Inflammatory macrophage (primary cell): ENCODE measurements around the gene NKX6-1.

Experiments used
- DNase-seq, 2 donors: peaks; one replicate each; pipeline ENCODE4 v3.0.0-alpha.2; 2020 to 2022
- total RNA-seq, 18 experiments: gene quantifications; one replicate each; lab custom pipeline; 2026; ENCODE audit warnings: mixed read lengths in 6 of 18, inconsistent platforms in 2 of 18; lab: John Stamatoyannopoulos, UW

NKX6-1 gene
- 0 to 0.13 (median 0) reads per million in 18 experiments for total RNA-seq

DNA sequence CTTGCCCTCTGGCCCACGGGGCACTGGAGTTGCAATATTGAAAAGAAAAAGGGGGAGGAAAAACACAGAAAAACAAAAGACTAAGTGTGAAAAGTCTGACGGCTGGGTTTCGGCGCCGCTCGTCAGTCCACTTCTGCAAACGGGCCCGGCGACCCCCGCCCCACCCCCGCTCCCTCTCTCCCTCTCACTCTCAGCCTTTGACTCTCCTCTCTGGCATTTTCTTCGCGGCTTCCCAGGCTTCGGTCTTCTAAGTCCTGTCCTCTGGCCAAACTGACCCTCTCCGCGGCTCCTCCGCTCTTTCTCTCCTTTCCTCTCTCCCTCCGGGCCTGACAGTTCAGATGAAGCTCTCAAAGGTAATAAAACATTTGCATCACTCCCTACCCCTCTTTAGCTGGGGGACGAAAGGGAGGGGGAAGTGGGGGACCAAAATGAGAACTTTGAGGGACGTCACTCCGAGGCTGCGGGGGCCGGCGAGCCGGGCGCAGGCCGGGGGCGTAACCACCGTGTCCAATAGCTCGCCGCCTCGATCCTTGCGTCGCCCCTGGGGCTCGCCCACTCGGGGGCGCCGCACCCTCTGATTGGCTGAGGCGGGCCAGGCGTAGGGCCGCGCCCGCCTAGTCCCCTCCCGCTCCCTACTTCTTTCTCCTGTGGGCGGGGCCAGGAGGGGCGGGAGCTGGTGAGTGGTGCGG lies at the start of gene NKX6-1:
Gene NKX6-1 (minus strand): TSS at position 358 of the 689 bp plus-strand sequence. CDS start 1,064 bp downstream, outside the sequence.
- DNase-seq, result peak; percentile 65 to 67

DNA sequence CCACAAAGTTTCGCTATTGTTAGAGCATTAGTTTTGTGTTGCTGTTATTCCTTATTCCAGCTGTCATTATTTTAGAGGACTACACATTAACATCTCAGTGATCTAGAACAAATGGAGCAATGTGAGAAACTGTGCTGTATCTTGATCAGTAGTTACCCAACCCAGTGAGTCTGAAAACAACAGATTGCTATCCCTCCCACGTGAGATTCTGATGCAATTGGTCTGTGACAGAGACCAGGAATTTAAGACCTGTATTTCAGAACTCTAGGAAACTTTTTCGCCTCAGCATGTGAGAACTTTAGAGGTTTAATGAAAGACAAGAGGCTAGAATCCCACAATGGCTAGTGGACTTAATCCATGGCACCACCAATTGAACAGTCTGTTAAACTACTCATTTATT lies 48.1 kb upstream of the NKX6-1 start:
- DNase-seq, result peak; percentile 30 to 54

DNA sequence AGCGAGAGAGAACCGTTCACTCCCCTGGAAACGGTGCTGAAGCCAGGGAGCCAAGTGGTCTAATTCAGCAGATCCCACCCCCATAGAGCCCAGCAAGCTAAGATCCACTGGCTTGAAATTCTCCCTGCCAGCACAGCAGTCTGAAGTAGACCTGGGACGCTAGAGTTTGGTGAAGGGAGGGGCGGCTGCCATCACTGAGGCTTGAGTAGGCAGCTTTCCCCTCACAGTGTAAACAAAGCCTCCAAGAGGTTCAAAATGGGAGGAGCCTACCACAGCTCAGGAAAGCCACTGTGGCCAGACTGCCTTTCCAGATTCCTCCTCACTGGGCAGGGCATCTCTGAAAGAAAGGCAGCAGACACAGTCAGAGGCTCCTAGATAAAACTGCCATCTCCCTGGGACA lies 46.0 kb upstream of the NKX6-1 start:
- no peak for DNase-seq

DNA sequence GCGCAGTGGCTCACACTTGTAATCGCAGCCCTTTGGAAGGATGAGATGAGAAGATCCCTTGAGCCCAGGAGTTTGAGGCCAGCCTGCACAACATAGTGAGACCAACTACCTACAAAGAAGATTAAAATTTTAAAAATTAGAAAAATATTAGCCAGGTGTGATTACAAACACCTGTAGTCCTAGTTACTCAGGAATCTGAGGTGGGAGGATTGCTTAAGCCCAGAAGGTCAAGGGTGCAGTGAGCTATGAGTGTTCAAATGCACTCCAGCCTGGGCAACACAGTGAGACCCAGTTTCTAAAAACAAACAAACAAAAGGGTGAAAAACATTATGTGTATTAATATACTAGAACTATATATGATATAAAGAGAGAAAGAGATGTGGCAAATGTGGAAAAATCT lies 36.8 kb upstream of the NKX6-1 start:
- no peak for DNase-seq

DNA sequence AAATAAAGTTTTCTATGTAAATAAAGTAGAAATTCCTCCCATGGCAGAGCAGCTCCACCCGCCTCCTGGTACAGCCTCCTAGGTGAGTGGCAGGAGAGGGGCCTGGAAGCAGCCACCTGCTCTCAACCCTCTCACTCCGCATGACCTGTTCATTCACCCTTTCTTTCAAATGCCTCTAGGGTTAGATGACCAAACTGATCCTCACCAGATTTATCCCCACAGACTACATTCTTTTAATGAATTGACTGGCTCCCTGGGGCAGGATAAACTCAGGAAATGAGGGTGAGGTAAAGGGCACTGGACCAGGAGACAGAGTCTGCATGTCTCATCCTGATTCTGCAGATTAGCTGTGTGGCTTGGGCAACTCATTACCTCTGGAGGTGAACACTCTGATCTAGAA lies 32.6 kb upstream of the NKX6-1 start:
- DNase-seq, result no peak

DNA sequence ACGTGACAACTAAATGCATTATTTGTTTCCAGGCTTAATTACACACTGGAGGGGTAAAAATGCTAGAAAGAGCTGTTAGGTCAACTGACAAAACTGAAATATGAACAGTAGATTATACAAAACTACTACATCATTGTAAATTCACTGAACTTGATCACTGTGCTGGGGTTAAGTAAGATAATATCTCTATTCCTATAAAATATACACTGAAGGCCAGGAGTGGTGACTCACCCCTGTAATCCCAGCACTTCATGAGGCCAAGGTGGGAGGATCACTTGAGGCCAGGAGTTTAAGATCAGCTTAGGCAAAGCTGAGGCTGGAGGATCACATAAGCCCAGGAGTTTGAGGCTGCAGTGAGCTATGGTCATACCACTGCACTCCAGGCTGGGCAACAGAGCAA lies 31.8 kb upstream of the NKX6-1 start:
- no peak for DNase-seq

DNA sequence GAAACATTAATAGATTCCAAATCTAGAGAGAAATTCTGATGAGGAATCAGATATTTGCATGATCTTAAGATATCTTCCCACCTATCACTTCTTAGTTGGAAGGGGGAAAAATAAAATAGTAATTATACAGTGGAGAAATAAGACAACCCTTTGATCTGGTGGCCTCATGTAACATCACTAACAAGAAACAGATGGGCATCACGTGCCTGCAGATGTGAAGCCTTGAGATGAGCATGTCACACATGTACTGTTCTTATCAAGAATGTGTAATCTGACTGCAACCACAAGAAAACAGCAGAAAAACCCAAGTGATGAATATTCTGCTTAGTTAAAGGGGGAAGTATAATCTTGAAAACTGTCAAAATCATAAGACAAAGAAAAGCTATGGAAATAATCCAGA lies 31.4 kb upstream of the NKX6-1 start:
- no peak for DNase-seq

DNA sequence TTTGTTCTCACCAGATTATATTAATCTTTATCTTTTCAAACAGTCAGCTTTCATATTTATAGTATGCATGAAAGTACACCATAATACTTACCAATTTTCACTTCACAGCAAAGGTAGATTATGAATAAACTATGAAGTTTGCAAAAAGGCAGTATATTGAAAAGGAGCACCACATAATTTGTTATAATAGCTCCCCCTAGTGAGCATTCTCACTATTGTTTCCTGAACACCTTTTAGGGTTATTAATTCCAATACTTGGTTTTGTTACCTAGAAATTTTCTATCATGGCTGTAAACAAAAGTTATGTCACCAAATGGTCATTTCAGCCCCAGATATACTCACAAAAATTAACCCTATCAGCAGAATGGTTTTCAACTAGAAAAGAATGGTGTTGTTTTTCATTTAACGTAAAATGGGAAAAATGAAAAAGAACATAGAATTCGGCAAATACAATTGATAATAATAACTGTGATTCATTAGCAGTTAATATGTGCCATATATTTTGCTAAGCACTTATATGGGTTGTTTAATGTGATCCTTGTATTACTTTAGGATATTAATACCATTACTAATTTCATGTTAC lies 30.2 kb upstream of the NKX6-1 start:
- peak in 1 of 2 donors; percentile 67 for DNase-seq

DNA sequence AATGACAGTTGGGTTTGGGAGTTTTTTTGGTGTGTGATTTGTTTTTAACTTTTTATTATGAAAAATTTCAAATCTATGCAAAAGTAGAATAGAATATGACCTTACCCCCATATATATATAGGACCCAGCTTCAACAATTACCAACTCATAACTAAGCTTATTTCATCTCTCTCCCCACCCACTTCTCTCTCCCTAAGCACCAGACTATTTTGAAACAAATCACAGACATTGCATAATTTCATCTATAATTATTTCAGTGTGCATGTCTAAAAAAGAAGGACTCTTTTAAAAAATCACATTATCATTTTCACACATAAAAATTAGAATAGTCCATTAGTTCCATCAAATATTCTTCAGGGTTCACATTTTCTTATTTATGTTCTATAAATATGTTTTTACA lies 28.3 kb upstream of the NKX6-1 start:
- peak in 1 of 2 donors; percentile 63 for DNase-seq

DNA sequence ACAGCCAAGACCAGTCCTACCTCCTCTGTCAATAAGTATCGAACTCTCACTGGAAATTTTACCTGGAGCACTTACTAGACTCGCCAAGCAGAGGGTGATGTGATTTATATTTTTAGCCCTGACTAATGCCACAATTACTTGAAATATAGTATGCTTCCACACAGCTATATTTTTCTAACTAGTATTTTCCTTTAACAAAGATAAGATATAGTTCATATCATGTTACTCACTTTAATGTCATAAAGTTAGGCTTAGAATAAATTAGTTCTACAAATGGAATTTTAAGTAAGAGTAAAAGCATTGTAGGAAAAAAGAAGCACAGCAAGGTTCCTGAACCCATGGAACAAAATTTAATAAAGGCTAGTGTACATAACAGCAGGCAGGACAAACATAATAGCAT lies 16.0 kb upstream of the NKX6-1 start:
- no peak for DNase-seq

DNA sequence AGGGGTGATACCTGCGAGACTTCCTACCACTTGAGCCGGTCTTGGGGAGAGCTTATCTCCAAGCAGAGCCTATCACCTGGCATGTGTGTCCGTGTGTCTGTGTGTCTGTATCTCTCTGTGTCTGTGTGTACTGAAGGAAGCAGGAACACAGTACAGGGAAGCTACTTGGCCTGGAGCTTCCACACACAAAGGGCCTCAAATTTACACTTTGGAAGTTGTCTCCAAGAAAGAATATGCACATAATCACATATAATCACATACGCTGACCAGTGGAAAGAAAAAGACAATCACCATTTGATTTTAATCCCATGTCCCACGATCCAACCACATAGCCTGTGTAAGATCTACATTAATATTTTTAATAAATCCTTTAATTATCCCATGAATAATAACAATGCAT lies 13.2 kb upstream of the NKX6-1 start:
- DNase-seq, result no peak

DNA sequence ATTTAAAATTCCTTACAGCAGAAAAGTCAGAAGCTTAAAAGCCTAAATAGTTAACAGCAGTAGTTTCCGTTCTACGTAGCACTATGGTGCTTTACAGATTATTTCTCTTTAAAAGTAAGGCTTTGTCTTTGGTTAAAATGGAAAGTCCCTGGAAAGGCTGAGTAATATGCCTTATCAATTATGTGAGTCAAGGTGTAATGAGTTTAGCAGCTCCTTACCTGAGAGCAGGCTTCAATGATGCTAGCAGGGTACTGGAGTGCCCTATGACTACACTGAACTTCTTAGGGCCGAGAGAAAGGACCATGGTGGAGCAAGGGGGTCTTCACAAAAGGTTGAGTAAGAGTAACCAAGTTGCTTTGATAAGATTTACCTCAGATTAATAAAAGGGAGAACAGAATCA lies 12.6 kb upstream of the NKX6-1 start:
- DNase-seq, result no peak

DNA sequence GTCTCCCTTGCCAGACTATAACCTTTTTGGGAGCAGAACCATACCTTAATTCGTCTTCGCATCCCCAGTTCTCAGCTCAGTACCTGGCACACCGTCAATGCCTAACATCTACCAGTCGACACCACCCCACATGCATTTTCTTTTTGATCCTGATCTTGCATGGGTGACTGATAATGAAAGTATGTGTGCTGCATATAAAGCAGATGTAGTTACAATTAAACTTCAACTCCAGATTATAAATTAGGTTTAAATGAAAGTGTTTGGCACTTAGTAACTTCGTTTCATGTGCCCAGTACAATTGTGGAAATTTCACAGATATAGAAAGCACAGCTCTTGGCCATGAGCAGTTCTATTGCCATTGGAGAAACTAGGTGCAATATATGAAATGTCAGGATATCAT lies 8.8 kb upstream of the NKX6-1 start:
- no peak for DNase-seq

DNA sequence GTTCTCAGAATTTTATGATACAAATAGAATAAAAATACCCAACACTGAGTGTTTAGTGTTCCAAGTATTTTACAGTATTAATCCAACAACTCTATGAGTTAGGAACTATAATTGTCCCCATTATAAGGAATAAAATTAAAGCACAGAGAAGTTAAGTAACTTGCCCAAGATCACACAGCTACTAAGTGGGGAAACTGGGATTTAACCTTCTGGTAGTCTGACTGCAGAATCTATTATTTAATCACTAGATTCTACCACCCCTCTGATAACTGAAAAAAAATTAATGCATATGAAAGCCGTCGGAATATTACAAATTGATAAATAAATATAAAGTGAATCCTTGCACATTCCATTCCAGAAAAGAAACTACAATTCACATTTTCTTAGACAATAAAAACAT lies 5.7 kb upstream of the NKX6-1 start:
- no peak for DNase-seq

DNA sequence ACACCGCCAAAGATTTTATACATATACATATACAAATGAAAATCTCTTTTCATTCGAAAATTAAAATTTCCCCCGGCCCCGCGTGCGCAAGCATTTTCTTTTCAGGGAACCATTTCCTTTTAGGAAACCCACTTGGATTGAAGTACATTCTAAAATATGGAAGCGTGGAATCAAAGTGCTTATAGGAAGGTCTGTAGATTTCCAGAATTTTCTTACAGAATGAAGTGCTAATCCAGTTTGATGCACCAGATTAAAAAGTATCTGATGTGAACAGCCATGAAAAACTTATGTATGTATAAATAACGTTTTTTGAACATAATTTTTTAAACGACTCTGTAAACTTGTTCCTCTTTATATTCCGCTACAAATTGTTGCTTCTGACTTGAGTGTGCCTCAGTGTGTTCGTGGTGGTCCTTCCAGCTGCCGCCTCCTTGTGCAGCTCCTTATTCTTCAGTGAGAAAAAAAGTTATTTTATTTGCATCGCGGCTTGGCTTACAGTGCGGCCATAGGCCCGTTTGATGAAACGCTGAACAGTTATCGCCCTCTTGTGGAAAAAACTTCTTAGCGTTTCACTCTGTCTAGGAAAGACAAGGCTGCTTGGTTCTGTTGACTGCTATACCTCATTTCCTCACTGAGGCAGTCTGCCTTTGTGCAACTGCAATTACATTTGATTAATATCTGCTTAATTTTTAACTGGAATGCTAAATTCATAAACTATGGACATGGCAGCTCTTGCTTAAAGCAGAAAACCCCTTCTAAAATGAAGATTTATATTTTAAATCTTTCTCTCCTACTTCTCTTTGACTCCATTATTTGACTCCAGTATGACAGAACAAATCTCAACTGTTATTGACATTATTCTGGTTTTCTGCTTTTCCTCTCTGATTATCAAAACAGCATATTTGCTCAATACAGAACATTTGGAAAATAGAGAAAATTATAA lies 4.7 kb upstream of the NKX6-1 start:
- DNase-seq, result peak; percentile 72 to 77

DNA sequence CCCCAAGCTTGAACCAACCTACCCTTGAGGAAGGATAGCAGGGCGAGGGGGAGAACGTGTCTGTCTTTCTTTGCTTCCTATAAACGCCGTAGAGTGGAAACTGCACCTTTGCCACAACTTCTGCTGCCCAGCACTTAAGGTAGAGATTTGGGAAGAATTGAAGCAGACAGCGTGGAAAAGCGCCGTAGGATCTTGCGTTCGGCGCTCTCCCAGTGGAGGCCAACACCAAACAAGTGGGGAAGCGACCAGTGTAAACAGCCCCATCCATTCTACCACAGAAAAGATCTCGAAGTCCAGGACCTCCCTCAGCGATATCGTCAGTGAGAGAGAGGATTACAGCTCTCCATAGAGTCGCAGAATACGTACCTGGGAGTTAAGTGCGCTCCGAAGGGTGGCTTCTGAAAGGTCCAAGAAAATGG lies 3.9 kb upstream of the NKX6-1 start:
- DNase-seq, result no peak

DNA sequence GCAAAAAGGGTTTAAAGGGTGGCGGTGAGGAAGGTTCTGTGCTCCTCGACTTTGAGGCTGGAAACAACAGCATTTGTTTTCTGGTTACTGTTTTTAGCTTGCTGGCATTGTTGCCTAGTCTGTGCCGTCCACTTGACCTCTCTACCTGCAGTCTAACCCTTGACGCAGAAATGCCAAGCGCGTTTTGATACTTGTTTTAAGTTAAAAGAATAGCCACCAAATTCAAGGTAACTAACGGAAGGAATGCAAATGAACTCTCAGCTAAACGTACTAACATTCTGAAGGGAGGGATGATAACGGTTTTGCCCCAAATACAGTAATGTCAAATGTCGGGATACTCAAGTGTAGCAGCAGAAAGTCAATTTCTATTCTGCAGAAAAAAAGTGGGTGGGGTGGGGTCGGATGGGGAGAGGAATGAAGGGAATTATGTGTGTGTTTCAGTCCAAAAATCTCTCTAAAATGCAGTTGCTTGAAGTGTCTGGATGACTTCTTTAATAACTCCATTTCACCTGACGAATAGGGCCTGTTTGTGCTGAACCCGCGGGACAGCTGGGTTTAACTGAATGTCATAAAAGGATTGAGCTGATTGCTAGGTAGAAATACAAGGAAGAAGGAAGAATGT lies 3.4 kb upstream of the NKX6-1 start:
- no peak for DNase-seq

DNA sequence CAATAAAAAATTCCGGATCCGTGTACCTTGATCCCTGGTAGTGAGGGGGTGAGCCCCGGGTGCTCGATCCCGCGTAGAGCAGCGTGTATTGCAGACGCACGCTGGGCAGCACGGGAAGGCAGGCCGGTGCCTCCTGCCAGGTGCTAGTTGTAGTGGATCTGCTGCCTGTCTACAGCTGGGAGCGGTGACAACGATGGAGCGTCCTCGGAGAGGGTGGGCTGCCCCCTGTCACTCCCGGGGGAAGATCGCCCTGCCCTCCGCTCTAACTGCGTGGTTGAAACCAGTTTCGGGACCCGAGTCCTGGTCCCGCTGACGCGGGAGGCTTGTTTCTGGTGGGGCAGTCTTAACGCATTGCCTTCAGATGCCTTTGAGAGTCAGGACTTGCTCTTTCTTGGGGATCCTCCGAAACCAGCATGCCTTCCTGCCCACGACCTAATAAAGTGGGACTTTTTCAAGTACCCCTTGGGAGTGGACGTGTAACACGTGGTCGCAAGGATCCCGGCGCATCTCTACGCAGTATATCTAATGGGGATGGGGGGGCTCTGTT lies 2.7 kb upstream of the NKX6-1 start:
- DNase-seq, result no peak

DNA sequence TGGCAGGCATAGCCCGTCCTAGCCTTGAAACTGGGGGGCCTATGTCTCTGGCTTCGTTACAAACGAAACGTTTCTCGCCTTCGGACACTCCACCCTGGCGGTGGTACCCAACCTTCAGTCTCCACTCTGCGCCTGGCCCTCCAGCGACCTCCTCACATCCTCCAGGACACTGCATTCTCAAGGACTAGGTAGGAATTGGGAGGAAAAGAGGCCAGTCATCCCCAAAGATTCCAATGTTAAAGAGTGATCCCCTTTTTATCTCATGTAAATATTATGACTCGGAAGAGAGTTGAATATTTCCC lies 2.1 kb upstream of the NKX6-1 start:
- no peak for DNase-seq

DNA sequence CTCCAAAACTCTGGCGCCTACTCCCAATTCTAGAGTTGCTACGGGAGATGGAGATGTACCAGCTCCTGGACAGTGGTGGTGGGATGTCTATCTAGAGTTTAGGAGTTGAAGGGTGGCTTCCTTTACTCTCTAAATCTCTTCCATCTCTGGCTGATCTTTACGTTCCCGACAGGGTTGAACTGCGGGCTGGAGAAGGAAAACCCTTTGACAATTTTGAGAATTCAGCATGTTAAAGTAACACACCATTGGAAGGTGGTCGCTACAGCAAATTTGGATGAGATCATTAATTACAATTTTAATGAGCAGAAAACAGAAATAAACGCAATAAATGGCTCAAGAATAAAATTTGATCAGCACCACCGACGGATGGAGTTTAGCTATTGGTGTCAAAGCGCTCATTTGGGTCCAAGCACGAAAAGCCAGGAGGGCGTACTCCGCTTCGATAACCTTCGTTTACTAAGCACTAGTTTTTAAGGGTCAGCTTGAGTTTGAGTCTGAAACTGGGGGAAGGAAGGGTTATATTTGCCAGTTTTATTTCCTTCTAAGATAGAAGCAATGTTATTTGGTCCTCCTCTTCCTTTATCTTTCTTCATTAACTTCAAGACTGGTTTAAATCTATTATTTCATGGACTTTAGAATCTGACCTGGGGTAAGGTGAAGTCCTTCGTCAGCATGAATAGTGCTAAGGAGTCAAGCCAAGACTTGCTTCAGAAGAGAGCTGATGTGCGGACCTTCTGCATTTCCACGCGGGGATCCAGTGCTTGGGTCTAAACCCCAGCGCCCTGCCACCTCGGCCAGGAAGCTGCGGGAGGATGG lies 1.5 kb upstream of the NKX6-1 start:
- no peak for DNase-seq

DNA sequence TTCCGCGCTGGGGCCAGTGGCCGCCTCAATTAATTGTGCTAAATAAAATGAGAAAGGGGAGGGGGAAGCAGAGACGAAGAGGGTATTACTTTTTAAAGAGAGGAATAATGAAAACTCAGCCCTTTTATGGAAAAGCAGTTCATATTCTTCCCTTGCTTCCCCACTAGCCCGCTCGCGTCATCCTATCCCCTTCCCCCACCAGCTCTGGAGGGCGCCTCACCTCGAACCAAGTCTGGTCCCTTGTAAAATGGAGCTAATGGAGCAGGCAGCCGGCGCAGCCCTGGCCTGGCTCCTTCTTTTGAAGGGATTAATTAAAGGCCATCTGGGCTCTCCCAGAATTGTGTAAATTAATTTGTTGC lies 511 bp upstream of the NKX6-1 start:
- DNase-seq, result no peak
